Tibial artery (tissue), 4 donors: ENCODE measurements around the gene C1QTNF8.

ENCODE experiments used
- DNase-seq, 2 donors: peaks; one replicate each; pipeline ENCODE4 v3.0.0-alpha.2; 2019
- H3K27ac ChIP-seq, 2 donors: fragments of 200-600 bp; sonication (generic) in 1 of 2; 1 replicate in 1 of 2; 2 replicates in 1 of 2; pipeline ENCODE4 v1.5.1; 2018 to 2019; ENCODE audit warnings: mild to moderate bottlenecking in 1 of 2
- H3K27me3 ChIP-seq, 2 donors: fragments of 200-600 bp; sonication (generic) in 1 of 2; one replicate each; pipeline versions ENCODE4 v1.5.1 to v1.6.0; 2016 to 2019
- H3K36me3 ChIP-seq, 3 donors: fragments of 200-600 bp; sonication (generic) in 2 of 3; one replicate each; pipeline ENCODE4 v1.5.1; 2016 to 2019; ENCODE audit warnings: mild to moderate bottlenecking in 2 of 3
- H3K4me1 ChIP-seq, 4 donors: fragments of 200-600 bp; sonication (generic) in 2 of 4; 1 replicate in 3 of 4; 2 replicates in 1 of 4; pipeline ENCODE4 v1.5.1; 2016 to 2019
- H3K4me3 ChIP-seq, 2 donors: fragments of 200-600 bp; sonication (generic) in 1 of 2; 1 replicate in 1 of 2; 2 replicates in 1 of 2; pipeline ENCODE4 v1.5.1; 2018 to 2019; ENCODE audit warnings: mild to moderate bottlenecking in 2 of 2
- H3K9me3 ChIP-seq, 3 donors: fragments of 200-600 bp; sonication (generic) in 1 of 3; one replicate each; pipeline ENCODE4 v1.5.1; 2016 to 2019
- intact Hi-C: fragments of 100-400 bp; cut with DNase I; formaldehyde crosslinking; loops from one replicate; pipeline ENCODE4 v1.15.0; 2023; ENCODE audit warnings: low total_unique reads
- TF ChIP-seq, protein P1 (sequence below), 2 experiments: fragments of 200-600 bp in 1 of 2; fragments of 450-650 bp in 1 of 2; IDR thresholded peaks; one replicate each; pipeline ENCODE4 v1.5.1; 2017 to 2019; ENCODE audit warnings: antibody characterized with exemption in 2 of 2, mild to moderate bottlenecking in 1 of 2, moderate library complexity in 1 of 2

The C1QTNF8 gene

GRCh38 chr16:1042049-1042744 lies 53.8 kb downstream of the C1QTNF8 start:
- TF ChIP-seq, protein P1, sequence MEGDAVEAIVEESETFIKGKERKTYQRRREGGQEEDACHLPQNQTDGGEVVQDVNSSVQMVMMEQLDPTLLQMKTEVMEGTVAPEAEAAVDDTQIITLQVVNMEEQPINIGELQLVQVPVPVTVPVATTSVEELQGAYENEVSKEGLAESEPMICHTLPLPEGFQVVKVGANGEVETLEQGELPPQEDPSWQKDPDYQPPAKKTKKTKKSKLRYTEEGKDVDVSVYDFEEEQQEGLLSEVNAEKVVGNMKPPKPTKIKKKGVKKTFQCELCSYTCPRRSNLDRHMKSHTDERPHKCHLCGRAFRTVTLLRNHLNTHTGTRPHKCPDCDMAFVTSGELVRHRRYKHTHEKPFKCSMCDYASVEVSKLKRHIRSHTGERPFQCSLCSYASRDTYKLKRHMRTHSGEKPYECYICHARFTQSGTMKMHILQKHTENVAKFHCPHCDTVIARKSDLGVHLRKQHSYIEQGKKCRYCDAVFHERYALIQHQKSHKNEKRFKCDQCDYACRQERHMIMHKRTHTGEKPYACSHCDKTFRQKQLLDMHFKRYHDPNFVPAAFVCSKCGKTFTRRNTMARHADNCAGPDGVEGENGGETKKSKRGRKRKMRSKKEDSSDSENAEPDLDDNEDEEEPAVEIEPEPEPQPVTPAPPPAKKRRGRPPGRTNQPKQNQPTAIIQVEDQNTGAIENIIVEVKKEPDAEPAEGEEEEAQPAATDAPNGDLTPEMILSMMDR (IDR thresholded peaks at IDR 0.05), result no peak
- Histone ChIP-seq H3K9me3 (peaks cover 0 to 6% (median 0%) of the 10 kb centered on the region in 3 donors), H3K4me1 (peaks cover 0 to 25% (median 3%) of the 10 kb centered on the region in 4 donors), H3K27me3 (peaks cover 0 to 95% of the 10 kb centered on the region in 2 donors), H3K4me3 (no peak overlapping the region), H3K27ac (no peak overlapping the region), H3K36me3 (no peaks in the 10 kb centered on the region)
- intact Hi-C loops, result no loop called here
- no peak for DNase-seq

- TF ChIP-seq, protein P1 (IDR thresholded peaks at IDR 0.05), result no peak
- intact Hi-C loops, result no loop called here
- Histone ChIP-seq H3K27me3 (peaks cover 0 to 95% of the 10 kb centered on the region in 2 donors), H3K4me3 (no peak overlapping the region), H3K36me3 (no peaks in the 10 kb centered on the region), H3K9me3 (peaks cover 0 to 6% (median 0%) of the 10 kb centered on the region in 3 donors), H3K27ac (no peak overlapping the region), H3K4me1 (peaks cover 0 to 18% (median 3%) of the 10 kb centered on the region in 4 donors)
- no peak for DNase-seq
Observed at GRCh38 chr16:1040346-1040745, 55.7 kb downstream of the C1QTNF8 start.

GRCh38 chr16:1039762-1040161 lies 56.3 kb downstream of the C1QTNF8 start:
- no peaks in the 10 kb centered on the region for H3K36me3 ChIP-seq
- H3K4me1 ChIP-seq, result peaks cover 0 to 12% (median 3%) of the 10 kb centered on the region in 4 donors
- H3K9me3 ChIP-seq, result peaks cover 0 to 6% (median 0%) of the 10 kb centered on the region in 3 donors
- intact Hi-C loops, result loop anchor here (10.0 kb wide), 1 partner anchor 235 kb away; no protein-coding TSS in a partner anchor
- no peak overlapping the region for H3K4me3 ChIP-seq
- DNase-seq, result no peak
- TF ChIP-seq, protein P1 (IDR thresholded peaks at IDR 0.05), result no peak
- H3K27ac ChIP-seq, result no peak overlapping the region
- H3K27me3 ChIP-seq, result peaks cover 0 to 95% of the 10 kb centered on the region in 2 donors

- H3K4me1 ChIP-seq, result peaks cover 0 to 4% (median 3%) of the 10 kb centered on the region in 4 donors
- DNase-seq, result no peak
- TF ChIP-seq, protein P1 (IDR thresholded peaks at IDR 0.05), result no peak
- no peak overlapping the region for H3K27ac ChIP-seq
- intact Hi-C loops, result loop anchor here (10.0 kb wide), 1 partner anchor 236 kb away; no protein-coding TSS in a partner anchor
- H3K4me3 ChIP-seq, result no peak overlapping the region
- H3K27me3 ChIP-seq, result peaks cover 0 to 87% of the 10 kb centered on the region in 2 donors
- no peaks in the 10 kb centered on the region for H3K36me3 ChIP-seq
- H3K9me3 ChIP-seq, result peaks cover 0 to 6% (median 0%) of the 10 kb centered on the region in 3 donors
Observed at GRCh38 chr16:1038932-1039331, 57.1 kb downstream of the C1QTNF8 start.
